Astrocyte of the cerebellum (primary cell): ENCODE results near the gene SGMS2.

ENCODE experiments used
- DNase-seq: peaks from one replicate; pipeline ENCODE4 v3.0.0-alpha.2; 2011; ENCODE audit warnings: low read depth
- H3K4me3 ChIP-seq: 2 replicates; pipeline ENCODE4 v1.5.1; 2011; ENCODE audit warnings: mild to moderate bottlenecking, low read depth, low read length, moderate library complexity
- CTCF ChIP-seq: IDR thresholded peaks from 2 replicates; pipeline ENCODE4 v1.5.1; 2012; ENCODE audit warnings: low read length, low read depth, moderate library complexity, mild to moderate bottlenecking; ENCODE audit errors: missing control alignments
- in situ Hi-C: cut with HindIII; loops from 2 replicates; pipeline ENCODE4 v1.10.0; 2017; ENCODE audit warnings: low sequenced_read_pairs

SGMS2 gene

GRCh38 chr4:107826421-107826980, 1.8 kb downstream of the SGMS2 start:
- DNase-seq: no peak

GRCh38 chr4:107828315-107829090, 3.8 kb downstream of the SGMS2 start:
- in situ Hi-C loops: no loop called here
- no peak for DNase-seq
- no peak overlapping the region for H3K4me3 ChIP-seq
- no peak for TF ChIP-seq CTCF

More at GRCh38 chr4:107826421-107826980, 1.8 kb downstream of the SGMS2 start:
- TF ChIP-seq CTCF: no peak
- H3K4me3 ChIP-seq: no peak overlapping the region
- in situ Hi-C loops: no loop called here

GRCh38 chr4:107831140-107831539, 6.4 kb downstream of the SGMS2 start:
- in situ Hi-C loops: no loop called here
- no peak for TF ChIP-seq CTCF
- no peak overlapping the region for H3K4me3 ChIP-seq
- no peak for DNase-seq

GRCh38 chr4:107832275-107832807, 7.6 kb downstream of the SGMS2 start:
- in situ Hi-C loops: no loop called here
- H3K4me3 ChIP-seq: no peak overlapping the region
- no peak for DNase-seq
- TF ChIP-seq CTCF: no peak

- no peak for TF ChIP-seq CTCF
- no peak for DNase-seq
- no peak overlapping the region for H3K4me3 ChIP-seq
- in situ Hi-C loops: no loop called here
Measured at GRCh38 chr4:107834241-107834794, 9.6 kb downstream of the SGMS2 start.

GRCh38 chr4:107835406-107835805, 10.7 kb downstream of the SGMS2 start:
- no peak for TF ChIP-seq CTCF
- no peak for DNase-seq
- in situ Hi-C loops: no loop called here
- no peak overlapping the region for H3K4me3 ChIP-seq
